Stimulated activated naive CD8-positive, alpha-beta T cell treated with anti-CD3 and anti-CD28 coated beads, Interleukin-15, Interleukin-2, amounts not matched to agents 100 ng/mL and 50 ng/mL, for 24 hours (primary cell): ENCODE results near the gene TYMS.

Source experiments
- H3K27ac Mint-ChIP-seq: one replicate; pipeline ENCODE4 v1.8.0; 2021; ENCODE audit warnings: mild to moderate bottlenecking, mixed read lengths
- H3K27me3 Mint-ChIP-seq: one replicate; pipeline ENCODE4 v1.8.0; 2021; ENCODE audit warnings: mixed read lengths
- H3K36me3 Mint-ChIP-seq: one replicate; pipeline ENCODE4 v1.8.0; 2021; ENCODE audit warnings: low read depth, mixed read lengths
- H3K4me1 Mint-ChIP-seq: one replicate; pipeline ENCODE4 v1.8.0; 2021; ENCODE audit warnings: low read depth, mixed read lengths
- H3K4me3 Mint-ChIP-seq: one replicate; pipeline ENCODE4 v1.8.0; 2021; ENCODE audit warnings: mild to moderate bottlenecking, mixed read lengths
- H3K9me3 Mint-ChIP-seq: one replicate; pipeline ENCODE4 v1.8.0; 2021; ENCODE audit warnings: mixed read lengths

The TYMS gene

GRCh38 chr18:658947-659533 lies 1.6 kb downstream of the TYMS start:
- H3K9me3 Mint-ChIP-seq: peaks cover 4% of the 10 kb centered on the region
- H3K4me3 Mint-ChIP-seq: peak overlapping the region; percentile 95
- H3K27ac Mint-ChIP-seq: peak overlapping the region; percentile 96
- peaks cover 48% of the 10 kb centered on the region for H3K36me3 Mint-ChIP-seq
- H3K27me3 Mint-ChIP-seq: peaks cover 23% of the 10 kb centered on the region
- peaks cover 18% of the 10 kb centered on the region for H3K4me1 Mint-ChIP-seq

- H3K27me3 Mint-ChIP-seq: peaks cover 20% of the 10 kb centered on the region
- H3K4me3 Mint-ChIP-seq: peak overlapping the region; percentile 95
- H3K9me3 Mint-ChIP-seq: peaks cover 4% of the 10 kb centered on the region
- no peak overlapping the region for H3K27ac Mint-ChIP-seq
- peaks cover 50% of the 10 kb centered on the region for H3K36me3 Mint-ChIP-seq
- H3K4me1 Mint-ChIP-seq: peaks cover 18% of the 10 kb centered on the region
Measured at GRCh38 chr18:659597-659996, 2.1 kb downstream of the TYMS start.

- peaks cover 63% of the 10 kb centered on the region for H3K36me3 Mint-ChIP-seq
- H3K27me3 Mint-ChIP-seq: peaks cover 9% of the 10 kb centered on the region
- no peak overlapping the region for H3K4me3 Mint-ChIP-seq
- H3K27ac Mint-ChIP-seq: no peak overlapping the region
- H3K4me1 Mint-ChIP-seq: peaks cover 15% of the 10 kb centered on the region
- peaks cover 4% of the 10 kb centered on the region for H3K9me3 Mint-ChIP-seq
Measured at GRCh38 chr18:662197-662596, 4.7 kb downstream of the TYMS start.

GRCh38 chr18:666177-666576 lies 8.7 kb downstream of the TYMS start:
- Mint-ChIP-seq H3K27me3 (no peaks in the 10 kb centered on the region), H3K4me1 (no peaks in the 10 kb centered on the region), H3K9me3 (peaks cover 4% of the 10 kb centered on the region), H3K36me3 (peaks cover 73% of the 10 kb centered on the region), H3K4me3 (no peak overlapping the region), H3K27ac (peak overlapping the region; percentile 40)

GRCh38 chr18:666628-667027 lies 9.2 kb downstream of the TYMS start:
- no peaks in the 10 kb centered on the region for H3K9me3 Mint-ChIP-seq
- H3K27ac Mint-ChIP-seq: peak overlapping the region; percentile 40
- H3K36me3 Mint-ChIP-seq: peaks cover 73% of the 10 kb centered on the region
- H3K4me3 Mint-ChIP-seq: no peak overlapping the region
- no peaks in the 10 kb centered on the region for H3K27me3 Mint-ChIP-seq
- H3K4me1 Mint-ChIP-seq: no peaks in the 10 kb centered on the region

GRCh38 chr18:668260-668659 lies 10.8 kb downstream of the TYMS start:
- Mint-ChIP-seq H3K9me3 (no peaks in the 10 kb centered on the region), H3K4me3 (no peak overlapping the region), H3K4me1 (no peaks in the 10 kb centered on the region), H3K27ac (peak overlapping the region; percentile 15), H3K27me3 (no peaks in the 10 kb centered on the region), H3K36me3 (peaks cover 76% of the 10 kb centered on the region)

- no peaks in the 10 kb centered on the region for H3K4me1 Mint-ChIP-seq
- H3K4me3 Mint-ChIP-seq: no peak overlapping the region
- no peaks in the 10 kb centered on the region for H3K27me3 Mint-ChIP-seq
- no peaks in the 10 kb centered on the region for H3K9me3 Mint-ChIP-seq
- H3K27ac Mint-ChIP-seq: no peak overlapping the region
- peaks cover 72% of the 10 kb centered on the region for H3K36me3 Mint-ChIP-seq
Measured at GRCh38 chr18:669077-669476, 11.6 kb downstream of the TYMS start.

GRCh38 chr18:670522-670921 lies 13.1 kb downstream of the TYMS start:
- no peaks in the 10 kb centered on the region for H3K9me3 Mint-ChIP-seq
- no peak overlapping the region for H3K27ac Mint-ChIP-seq
- H3K36me3 Mint-ChIP-seq: peaks cover 70% of the 10 kb centered on the region
- H3K27me3 Mint-ChIP-seq: no peaks in the 10 kb centered on the region
- no peak overlapping the region for H3K4me3 Mint-ChIP-seq
- no peaks in the 10 kb centered on the region for H3K4me1 Mint-ChIP-seq

GRCh38 chr18:671405-671804 lies 14.0 kb downstream of the TYMS start:
- no peak overlapping the region for H3K4me3 Mint-ChIP-seq
- H3K36me3 Mint-ChIP-seq: peaks cover 69% of the 10 kb centered on the region
- H3K27me3 Mint-ChIP-seq: no peaks in the 10 kb centered on the region
- no peaks in the 10 kb centered on the region for H3K9me3 Mint-ChIP-seq
- no peaks in the 10 kb centered on the region for H3K4me1 Mint-ChIP-seq
- peak overlapping the region; percentile 54 for H3K27ac Mint-ChIP-seq

GRCh38 chr18:673317-673716 lies 15.9 kb downstream of the TYMS start:
- Mint-ChIP-seq H3K36me3 (peaks cover 74% of the 10 kb centered on the region), H3K4me3 (no peak overlapping the region), H3K27me3 (no peaks in the 10 kb centered on the region), H3K9me3 (no peaks in the 10 kb centered on the region), H3K4me1 (no peaks in the 10 kb centered on the region), H3K27ac (no peak overlapping the region)

GRCh38 chr18:673769-674168 lies 16.3 kb downstream of the TYMS start:
- H3K27me3 Mint-ChIP-seq: no peaks in the 10 kb centered on the region
- H3K36me3 Mint-ChIP-seq: peaks cover 74% of the 10 kb centered on the region
- no peaks in the 10 kb centered on the region for H3K9me3 Mint-ChIP-seq
- H3K4me1 Mint-ChIP-seq: no peaks in the 10 kb centered on the region
- H3K27ac Mint-ChIP-seq: no peak overlapping the region
- no peak overlapping the region for H3K4me3 Mint-ChIP-seq

- Mint-ChIP-seq H3K27ac (no peak overlapping the region), H3K4me3 (no peak overlapping the region), H3K4me1 (no peaks in the 10 kb centered on the region), H3K36me3 (peaks cover 70% of the 10 kb centered on the region), H3K9me3 (no peaks in the 10 kb centered on the region), H3K27me3 (no peaks in the 10 kb centered on the region)
Measured at GRCh38 chr18:675307-675706, 17.9 kb downstream of the TYMS start.

GRCh38 chr18:676069-676468 lies 18.6 kb downstream of the TYMS start:
- Mint-ChIP-seq H3K9me3 (no peaks in the 10 kb centered on the region), H3K36me3 (peaks cover 66% of the 10 kb centered on the region), H3K4me3 (no peak overlapping the region), H3K27ac (peak overlapping the region; percentile 79), H3K4me1 (no peaks in the 10 kb centered on the region), H3K27me3 (no peaks in the 10 kb centered on the region)

GRCh38 chr18:676736-677135 lies 19.3 kb downstream of the TYMS start:
- no peaks in the 10 kb centered on the region for H3K27me3 Mint-ChIP-seq
- peaks cover 3% of the 10 kb centered on the region for H3K4me1 Mint-ChIP-seq
- no peaks in the 10 kb centered on the region for H3K9me3 Mint-ChIP-seq
- H3K4me3 Mint-ChIP-seq: no peak overlapping the region
- peaks cover 66% of the 10 kb centered on the region for H3K36me3 Mint-ChIP-seq
- H3K27ac Mint-ChIP-seq: no peak overlapping the region

GRCh38 chr18:677145-677544 lies 19.7 kb downstream of the TYMS start:
- Mint-ChIP-seq H3K4me1 (peaks cover 7% of the 10 kb centered on the region), H3K27ac (peak overlapping the region; percentile 55), H3K27me3 (no peaks in the 10 kb centered on the region), H3K36me3 (peaks cover 68% of the 10 kb centered on the region), H3K9me3 (no peaks in the 10 kb centered on the region), H3K4me3 (no peak overlapping the region)

GRCh38 chr18:677951-678381 lies 20.5 kb downstream of the TYMS start:
- no peaks in the 10 kb centered on the region for H3K9me3 Mint-ChIP-seq
- no peaks in the 10 kb centered on the region for H3K27me3 Mint-ChIP-seq
- peaks cover 14% of the 10 kb centered on the region for H3K4me1 Mint-ChIP-seq
- H3K36me3 Mint-ChIP-seq: peaks cover 65% of the 10 kb centered on the region
- H3K27ac Mint-ChIP-seq: no peak overlapping the region
- H3K4me3 Mint-ChIP-seq: no peak overlapping the region
